HepG2 (cell line): ENCODE measurements around the gene SLC4A2. TPM values are rescaled to one million over a fixed set of nuclear protein-coding genes. Genes with fewer than 3 reads are reported as not detected.
A peak's percentile ranks its signal among the peaks of the same experiment; 100 is the strongest.

Experiments used
- ETV5 ChIP-seq: IDR thresholded peaks from 2 replicates; pipeline ENCODE4 v1.6.1; 2018; ENCODE audit warnings: missing biosample characterization, missing genetic modification reagents, inconsistent platforms, borderline replicate concordance
- FOSL1 ChIP-seq: sonication (generic); formaldehyde crosslinking; IDR thresholded peaks from 2 replicates; pipeline ENCODE4 v1.9.0; 2021; ENCODE audit warnings: missing genetic modification reagents, borderline replicate concordance
- IRX3 ChIP-seq: sonication (generic); formaldehyde crosslinking; IDR thresholded peaks from 2 replicates; pipeline ENCODE4 v1.8.1; 2023; ENCODE audit warnings: mild to moderate bottlenecking, low read depth, missing genetic modification reagents, borderline replicate concordance
- ISL2 ChIP-seq: sonication (generic); formaldehyde crosslinking; IDR thresholded peaks from 2 replicates; pipeline ENCODE4 v1.5.0; 2020; ENCODE audit warnings: missing genetic modification reagents
- MXD4 ChIP-seq: IDR thresholded peaks from 2 replicates; pipeline ENCODE4 v1.6.1; 2016; ENCODE audit warnings: mild to moderate bottlenecking, missing biosample characterization, missing genetic modification reagents
- RAD21 ChIP-seq: fragments of 450-650 bp; formaldehyde crosslinking; IDR thresholded peaks from 2 replicates; pipeline ENCODE4 v1.5.0; 2020; ENCODE audit warnings: mild to moderate bottlenecking
- SOX6 ChIP-seq, 2 experiments: fragments of 450-650 bp in 1 of 2; sonication (generic) in 1 of 2; formaldehyde crosslinking in 1 of 2; IDR thresholded peaks; 2 replicates each; pipeline versions ENCODE4 v1.4.0 to v1.6.1; 2017 to 2020; ENCODE audit warnings: antibody characterized with exemption in 1 of 2, mild to moderate bottlenecking in 1 of 2, missing genetic modification reagents in 1 of 2
- SRF ChIP-seq: IDR thresholded peaks from 2 replicates; pipeline ENCODE4 v1.6.1; 2011; ENCODE audit warnings: mild to moderate bottlenecking, low read depth, low read length, moderate library complexity
- SRY ChIP-seq: sonication (generic); formaldehyde crosslinking; IDR thresholded peaks from 2 replicates; pipeline ENCODE4 v1.8.0; 2022; ENCODE audit warnings: mild to moderate bottlenecking, missing genetic modification reagents
- WIZ ChIP-seq: sonication (generic); formaldehyde crosslinking; IDR thresholded peaks from 2 replicates; pipeline ENCODE4 v1.5.1; 2020; ENCODE audit warnings: mild to moderate bottlenecking, missing genetic modification reagents
- ZKSCAN8 ChIP-seq: IDR thresholded peaks from 2 replicates; pipeline ENCODE4 v1.6.1; 2016; ENCODE audit warnings: borderline replicate concordance, missing genetic modification reagents, missing compliant biosample characterization
- ZNF224 ChIP-seq: sonication (generic); formaldehyde crosslinking; IDR thresholded peaks from 2 replicates; pipeline ENCODE4 v1.5.0; 2020; ENCODE audit warnings: mild to moderate bottlenecking, missing genetic modification reagents
- ZNF484 ChIP-seq: sonication (generic); formaldehyde crosslinking; IDR thresholded peaks from 2 replicates; pipeline ENCODE4 v1.5.1; 2020; ENCODE audit warnings: mild to moderate bottlenecking, low read depth, missing genetic modification reagents, borderline replicate concordance
- ZNF550 ChIP-seq: sonication (generic); formaldehyde crosslinking; IDR thresholded peaks from 2 replicates; pipeline ENCODE4 v1.4.0; 2020; ENCODE audit warnings: mild to moderate bottlenecking, missing genetic modification reagents, borderline replicate concordance
- ZNF589 ChIP-seq: sonication (generic); formaldehyde crosslinking; conservative IDR thresholded peaks from 2 replicates; pipeline ENCODE4 v1.8.0; 2022; ENCODE audit warnings: mild to moderate bottlenecking, moderate library complexity, missing genetic modification reagents
- ZNF616 ChIP-seq: sonication (generic); formaldehyde crosslinking; IDR thresholded peaks from 2 replicates; pipeline ENCODE4 v1.5.0; 2020; ENCODE audit warnings: low read depth, mild to moderate bottlenecking, missing genetic modification reagents
- ZNF644 ChIP-seq: IDR thresholded peaks from 2 replicates; pipeline ENCODE4 v1.6.1; 2016; ENCODE audit warnings: low read depth
- ZSCAN29 ChIP-seq: sonication (generic); formaldehyde crosslinking; conservative IDR thresholded peaks from 2 replicates; pipeline ENCODE4 v1.4.0; 2020; ENCODE audit warnings: mild to moderate bottlenecking, missing genetic modification reagents
- polyA plus RNA-seq, 8 experiments: library from polyadenylated mRNA; depleted of rRNA in 3 of 8; stranded (reverse) in 7 of 8; unstranded in 1 of 8; fragments of >200 nt; fragmentation: Illumina TruSeq in 4 of 8; extraction: Trizol in 4 of 8; gene quantifications; 2 replicates each; pipeline versions ENCODE4 v1.2.1 to v1.2.3, GENCODE V29; 2011 to 2016; ENCODE audit warnings: low read depth in 4 of 8, missing spikeins in 1 of 8, mixed read lengths in 1 of 8; ENCODE audit not compliant: insufficient read depth in 1 of 8
- total RNA-seq, 5 experiments: library from RNA; depleted of rRNA; stranded (reverse); fragments of >200 nt; fragmentation: Illumina TruSeq; extraction: Trizol; gene quantifications; 2 replicates each; pipeline ENCODE4 v1.2.3, GENCODE V29; 2016; ENCODE audit warnings: low read depth in 1 of 5
- TF ChIP-seq, protein P1 (sequence below): sonication (generic); formaldehyde crosslinking; IDR thresholded peaks from 2 replicates; pipeline ENCODE4 v1.5.0; 2020; ENCODE audit warnings: missing genetic modification reagents
- TF ChIP-seq, protein P2 (sequence below): sonication (generic); formaldehyde crosslinking; IDR thresholded peaks from 2 replicates; pipeline ENCODE4 v1.9.0; 2022; ENCODE audit warnings: missing genetic modification reagents, mild to moderate bottlenecking, borderline replicate concordance
- TF ChIP-seq, protein P3 (sequence below): sonication (generic); formaldehyde crosslinking; IDR thresholded peaks from 2 replicates; pipeline ENCODE4 v1.5.0; 2020; ENCODE audit warnings: mild to moderate bottlenecking, missing genetic modification reagents, moderate library complexity
- TF ChIP-seq, protein P4 (sequence below): sonication (generic); formaldehyde crosslinking; IDR thresholded peaks from 2 replicates; pipeline ENCODE4 v1.8.0; 2022; ENCODE audit warnings: mild to moderate bottlenecking, missing genetic modification reagents; ENCODE audit not compliant: insufficient replicate concordance
- TF ChIP-seq, protein P5 (sequence below): sonication (generic); formaldehyde crosslinking; IDR thresholded peaks from 2 replicates; pipeline ENCODE4 v1.5.0; 2020; ENCODE audit warnings: missing genetic modification reagents

The SLC4A2 gene
- total and polyA plus RNA-seq, 2 of the 13 experiments (the other 11 are each of a cell fraction or from before 2014, with no cell fraction given), result 51.9 to 73.4 TPM

DNA sequence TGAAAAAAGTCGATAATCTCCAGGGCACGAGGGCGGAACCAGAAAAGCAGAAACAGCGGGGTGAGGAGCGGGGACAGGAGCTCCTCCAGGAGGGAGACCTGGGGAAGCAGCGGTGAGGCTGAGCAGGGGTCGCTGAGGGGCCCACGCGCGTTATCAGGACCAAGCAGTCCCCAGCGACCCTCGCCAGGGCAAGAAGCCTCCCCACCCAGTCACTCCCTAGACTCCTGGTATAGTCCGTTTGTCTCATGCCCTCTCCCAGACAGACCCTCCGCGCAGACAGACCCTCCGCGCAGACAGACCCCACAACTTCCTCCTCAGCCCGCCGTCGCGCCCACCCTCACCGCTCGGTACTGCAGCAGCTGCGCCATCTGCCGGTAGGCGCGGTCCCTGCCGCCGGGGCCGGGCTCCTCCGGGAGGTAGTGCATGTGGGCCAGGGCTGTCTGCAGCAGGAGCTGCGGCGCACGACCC lies 41.4 kb upstream of the SLC4A2 start (continued):
- no peak for TF ChIP-seq SRY
- TF ChIP-seq ZKSCAN8 (CRISPR knock-in tag), result no peak
- no peak for TF ChIP-seq ZNF224 (CRISPR knock-in tag)
- TF ChIP-seq, protein P1, sequence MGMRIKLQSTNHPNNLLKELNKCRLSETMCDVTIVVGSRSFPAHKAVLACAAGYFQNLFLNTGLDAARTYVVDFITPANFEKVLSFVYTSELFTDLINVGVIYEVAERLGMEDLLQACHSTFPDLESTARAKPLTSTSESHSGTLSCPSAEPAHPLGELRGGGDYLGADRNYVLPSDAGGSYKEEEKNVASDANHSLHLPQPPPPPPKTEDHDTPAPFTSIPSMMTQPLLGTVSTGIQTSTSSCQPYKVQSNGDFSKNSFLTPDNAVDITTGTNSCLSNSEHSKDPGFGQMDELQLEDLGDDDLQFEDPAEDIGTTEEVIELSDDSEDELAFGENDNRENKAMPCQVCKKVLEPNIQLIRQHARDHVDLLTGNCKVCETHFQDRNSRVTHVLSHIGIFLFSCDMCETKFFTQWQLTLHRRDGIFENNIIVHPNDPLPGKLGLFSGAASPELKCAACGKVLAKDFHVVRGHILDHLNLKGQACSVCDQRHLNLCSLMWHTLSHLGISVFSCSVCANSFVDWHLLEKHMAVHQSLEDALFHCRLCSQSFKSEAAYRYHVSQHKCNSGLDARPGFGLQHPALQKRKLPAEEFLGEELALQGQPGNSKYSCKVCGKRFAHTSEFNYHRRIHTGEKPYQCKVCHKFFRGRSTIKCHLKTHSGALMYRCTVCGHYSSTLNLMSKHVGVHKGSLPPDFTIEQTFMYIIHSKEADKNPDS (CRISPR knock-in tag), result no peak
- TF ChIP-seq ZNF589 (CRISPR knock-in tag), result no peak
- TF ChIP-seq ZNF550 (CRISPR knock-in tag), result no peak
- TF ChIP-seq FOSL1 (CRISPR knock-in tag), result no peak
- no peak for TF ChIP-seq SOX6 (IDR thresholded peaks at IDR 0.05)
- peak; percentile 41; the same call in 1 of the 2 replicates for TF ChIP-seq SOX6 (CRISPR knock-in tag; IDR thresholded peaks at IDR 0.05)
- TF ChIP-seq, protein P2, sequence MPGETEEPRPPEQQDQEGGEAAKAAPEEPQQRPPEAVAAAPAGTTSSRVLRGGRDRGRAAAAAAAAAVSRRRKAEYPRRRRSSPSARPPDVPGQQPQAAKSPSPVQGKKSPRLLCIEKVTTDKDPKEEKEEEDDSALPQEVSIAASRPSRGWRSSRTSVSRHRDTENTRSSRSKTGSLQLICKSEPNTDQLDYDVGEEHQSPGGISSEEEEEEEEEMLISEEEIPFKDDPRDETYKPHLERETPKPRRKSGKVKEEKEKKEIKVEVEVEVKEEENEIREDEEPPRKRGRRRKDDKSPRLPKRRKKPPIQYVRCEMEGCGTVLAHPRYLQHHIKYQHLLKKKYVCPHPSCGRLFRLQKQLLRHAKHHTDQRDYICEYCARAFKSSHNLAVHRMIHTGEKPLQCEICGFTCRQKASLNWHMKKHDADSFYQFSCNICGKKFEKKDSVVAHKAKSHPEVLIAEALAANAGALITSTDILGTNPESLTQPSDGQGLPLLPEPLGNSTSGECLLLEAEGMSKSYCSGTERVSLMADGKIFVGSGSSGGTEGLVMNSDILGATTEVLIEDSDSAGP, result peak; percentile 30; the same call in 1 of the 2 replicates
- TF ChIP-seq IRX3, result no peak
- TF ChIP-seq ETV5 (CRISPR knock-in tag), result peak; percentile 33; the same call in 1 of the 2 replicates
- no peak for TF ChIP-seq ZSCAN29 (CRISPR knock-in tag)
- TF ChIP-seq, protein P3, sequence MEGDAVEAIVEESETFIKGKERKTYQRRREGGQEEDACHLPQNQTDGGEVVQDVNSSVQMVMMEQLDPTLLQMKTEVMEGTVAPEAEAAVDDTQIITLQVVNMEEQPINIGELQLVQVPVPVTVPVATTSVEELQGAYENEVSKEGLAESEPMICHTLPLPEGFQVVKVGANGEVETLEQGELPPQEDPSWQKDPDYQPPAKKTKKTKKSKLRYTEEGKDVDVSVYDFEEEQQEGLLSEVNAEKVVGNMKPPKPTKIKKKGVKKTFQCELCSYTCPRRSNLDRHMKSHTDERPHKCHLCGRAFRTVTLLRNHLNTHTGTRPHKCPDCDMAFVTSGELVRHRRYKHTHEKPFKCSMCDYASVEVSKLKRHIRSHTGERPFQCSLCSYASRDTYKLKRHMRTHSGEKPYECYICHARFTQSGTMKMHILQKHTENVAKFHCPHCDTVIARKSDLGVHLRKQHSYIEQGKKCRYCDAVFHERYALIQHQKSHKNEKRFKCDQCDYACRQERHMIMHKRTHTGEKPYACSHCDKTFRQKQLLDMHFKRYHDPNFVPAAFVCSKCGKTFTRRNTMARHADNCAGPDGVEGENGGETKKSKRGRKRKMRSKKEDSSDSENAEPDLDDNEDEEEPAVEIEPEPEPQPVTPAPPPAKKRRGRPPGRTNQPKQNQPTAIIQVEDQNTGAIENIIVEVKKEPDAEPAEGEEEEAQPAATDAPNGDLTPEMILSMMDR (CRISPR knock-in tag), result peak; percentile 99
- no peak for TF ChIP-seq ZNF484
- TF ChIP-seq RAD21 (CRISPR knock-in tag), result peak; percentile 67
- no peak for TF ChIP-seq WIZ (CRISPR knock-in tag)
- TF ChIP-seq ISL2 (CRISPR knock-in tag), result no peak
- TF ChIP-seq ZNF644 (CRISPR knock-in tag), result no peak
- TF ChIP-seq, protein P4, sequence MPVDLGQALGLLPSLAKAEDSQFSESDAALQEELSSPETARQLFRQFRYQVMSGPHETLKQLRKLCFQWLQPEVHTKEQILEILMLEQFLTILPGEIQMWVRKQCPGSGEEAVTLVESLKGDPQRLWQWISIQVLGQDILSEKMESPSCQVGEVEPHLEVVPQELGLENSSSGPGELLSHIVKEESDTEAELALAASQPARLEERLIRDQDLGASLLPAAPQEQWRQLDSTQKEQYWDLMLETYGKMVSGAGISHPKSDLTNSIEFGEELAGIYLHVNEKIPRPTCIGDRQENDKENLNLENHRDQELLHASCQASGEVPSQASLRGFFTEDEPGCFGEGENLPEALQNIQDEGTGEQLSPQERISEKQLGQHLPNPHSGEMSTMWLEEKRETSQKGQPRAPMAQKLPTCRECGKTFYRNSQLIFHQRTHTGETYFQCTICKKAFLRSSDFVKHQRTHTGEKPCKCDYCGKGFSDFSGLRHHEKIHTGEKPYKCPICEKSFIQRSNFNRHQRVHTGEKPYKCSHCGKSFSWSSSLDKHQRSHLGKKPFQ (CRISPR knock-in tag), result no peak
- no peak for TF ChIP-seq ZNF616 (CRISPR knock-in tag)
- TF ChIP-seq MXD4 (CRISPR knock-in tag), result no peak
- no peak for TF ChIP-seq SRF
- TF ChIP-seq, protein P5, sequence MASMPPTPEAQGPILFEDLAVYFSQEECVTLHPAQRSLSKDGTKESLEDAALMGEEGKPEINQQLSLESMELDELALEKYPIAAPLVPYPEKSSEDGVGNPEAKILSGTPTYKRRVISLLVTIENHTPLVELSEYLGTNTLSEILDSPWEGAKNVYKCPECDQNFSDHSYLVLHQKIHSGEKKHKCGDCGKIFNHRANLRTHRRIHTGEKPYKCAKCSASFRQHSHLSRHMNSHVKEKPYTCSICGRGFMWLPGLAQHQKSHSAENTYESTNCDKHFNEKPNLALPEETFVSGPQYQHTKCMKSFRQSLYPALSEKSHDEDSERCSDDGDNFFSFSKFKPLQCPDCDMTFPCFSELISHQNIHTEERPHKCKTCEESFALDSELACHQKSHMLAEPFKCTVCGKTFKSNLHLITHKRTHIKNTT (CRISPR knock-in tag), result no peak
